Measurements from ENCODE around the gene HOXA3.
A peak's percentile ranks its signal among the peaks of the same experiment; 100 is the strongest.

HOXA3 gene

DNA sequence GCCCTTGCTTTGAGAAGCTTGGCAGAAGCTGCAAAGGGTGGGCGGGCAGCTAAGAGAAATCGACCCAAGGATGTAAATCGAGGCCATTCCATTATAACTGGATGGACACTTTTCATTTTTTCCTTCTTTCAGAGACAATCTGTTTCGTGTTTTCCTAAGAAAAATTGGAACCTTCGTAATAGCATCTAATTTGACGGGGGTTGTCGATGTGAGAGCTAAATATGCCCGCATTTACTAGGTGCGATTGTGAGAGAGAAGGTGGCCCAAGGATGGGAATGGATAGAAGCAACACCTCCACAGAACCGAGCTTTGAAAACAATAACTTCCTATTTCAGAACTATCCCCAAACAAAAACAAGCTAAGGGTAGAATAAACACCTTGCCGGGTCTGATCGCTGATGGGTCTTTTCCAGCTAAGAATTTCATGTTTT lies 21.0 kb downstream of the HOXA3 start:
- peaks cover 100% of the 10 kb centered on the region for H3K27me3 ChIP-seq (ENCODE audit: insufficient read depth, low read length)
- H3K9me3 ChIP-seq (ENCODE audit: insufficient read depth, low read depth, low read length): no peaks in the 10 kb centered on the region
- no peak overlapping the region for H3K9ac ChIP-seq (ENCODE audit: low read depth, low read length)
- H3K4me1 ChIP-seq (ENCODE audit: insufficient read depth, low read length): no peaks in the 10 kb centered on the region
- H3K4me3 ChIP-seq (ENCODE audit: low read length): peak overlapping the region; percentile 51
- H3K36me3 ChIP-seq (ENCODE audit: insufficient read depth, low read length): no peaks in the 10 kb centered on the region
- WGBS: 7% methylated on average over 12 of the region's 12 CpGs
- H3K27ac ChIP-seq (ENCODE audit: low read depth, low read length): no peak overlapping the region

DNA sequence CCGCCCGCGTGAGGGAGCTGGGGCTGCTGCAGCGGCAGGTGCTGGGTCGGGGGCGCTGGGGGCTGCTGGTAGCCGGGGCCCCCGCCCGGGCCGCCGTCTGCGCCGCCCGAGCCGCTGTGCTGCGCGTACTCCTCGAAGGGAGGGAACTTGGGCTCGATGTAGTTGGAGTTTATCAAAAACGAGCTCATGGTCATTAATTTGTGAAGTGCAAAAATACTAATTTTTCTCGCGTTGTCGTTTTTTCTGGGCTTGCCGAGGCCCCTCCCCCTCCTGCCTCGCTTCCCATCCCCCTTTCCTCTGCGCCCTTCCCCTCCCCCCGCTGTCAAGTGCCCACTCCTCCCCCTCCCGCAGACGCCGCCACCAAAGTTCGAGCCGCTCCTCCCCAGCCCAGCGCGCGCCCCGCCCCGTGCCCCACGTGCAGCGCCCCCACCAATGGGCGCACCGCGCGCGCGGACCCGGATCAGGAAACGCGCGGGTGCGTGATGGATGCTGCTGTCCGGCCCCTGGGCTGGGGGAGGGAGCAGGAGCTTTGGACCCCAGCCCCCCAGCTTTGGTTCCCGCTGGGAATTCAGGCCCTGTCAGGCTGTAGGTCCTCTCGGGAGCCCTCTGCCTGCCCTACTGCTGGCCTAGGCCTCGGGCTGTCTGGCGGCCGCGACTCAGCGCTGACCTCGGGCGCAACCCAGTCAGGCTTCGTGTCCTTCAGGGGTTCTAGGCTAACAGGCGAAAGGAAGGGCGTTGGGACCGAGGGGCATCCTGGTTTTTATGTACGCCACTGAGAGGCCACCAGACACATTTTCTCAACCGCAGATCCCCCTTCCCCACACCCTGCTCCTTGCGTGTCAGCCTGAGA lies 21.6 kb downstream of the HOXA3 start, which contains the start of gene HOXA4:
TSS of gene HOXA4 (minus strand) at position 218 of the 850 bp plus-strand sequence. CDS start at position 194, 24 bp downstream.
- Histone ChIP-seq H3K9me3 (ENCODE audit: insufficient read depth, low read depth, low read length) (no peaks in the 10 kb centered on the region), H3K27ac (ENCODE audit: low read depth, low read length) (no peak within 1 kb of the TSS), H3K36me3 (ENCODE audit: insufficient read depth, low read length) (no peaks in the 10 kb centered on the region), H3K4me1 (ENCODE audit: insufficient read depth, low read length) (no peaks in the 10 kb centered on the region), H3K27me3 (ENCODE audit: insufficient read depth, low read length) (peaks cover 100% of the 10 kb centered on the region), H3K4me3 (ENCODE audit: low read length) (peak within 1 kb of the TSS; percentile 51), H3K9ac (ENCODE audit: low read depth, low read length) (no peak within 1 kb of the TSS)
- WGBS: under 1% methylated on average over 67 of the region's 67 CpGs

DNA sequence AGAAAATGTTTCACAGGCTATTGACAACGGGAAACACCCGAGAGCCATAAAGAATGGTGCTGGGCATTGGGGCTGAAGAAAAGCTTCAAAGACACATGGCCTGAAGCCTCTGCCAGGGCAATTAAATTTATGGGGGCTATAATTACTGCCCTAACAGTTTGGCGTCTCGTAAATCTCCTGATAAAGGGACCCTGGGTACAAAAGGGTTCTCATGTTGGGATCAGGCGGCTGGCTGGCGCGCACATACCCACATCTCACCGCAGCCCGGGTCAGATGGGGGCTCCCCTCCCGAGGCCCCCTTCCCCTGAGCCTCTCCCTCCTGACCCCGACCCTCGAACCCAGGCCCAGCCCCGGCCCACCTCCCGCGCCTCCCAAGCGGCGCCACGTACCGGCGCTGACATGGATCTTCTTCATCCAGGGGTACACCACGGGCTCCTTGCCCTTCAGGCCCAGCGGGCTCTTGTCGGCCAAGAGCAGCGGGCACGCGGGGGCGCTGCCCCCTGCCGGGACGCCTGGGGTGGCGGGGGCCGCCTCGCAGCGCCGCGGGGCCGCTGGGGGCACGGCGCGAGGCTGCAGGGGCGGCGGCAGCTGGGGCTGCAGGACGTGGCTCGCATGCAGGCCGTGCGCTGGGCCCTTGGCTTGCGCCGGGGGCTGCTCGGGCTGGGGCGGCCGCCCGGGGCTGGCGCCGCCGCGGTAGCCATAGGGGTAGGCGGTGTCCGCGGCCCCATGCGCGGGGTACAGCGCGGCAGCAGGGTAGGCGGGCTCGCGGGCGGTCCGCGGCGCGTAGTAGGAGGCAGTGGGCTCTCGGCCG lies 22.4 kb downstream of the HOXA3 start:
- Histone ChIP-seq H3K36me3 (ENCODE audit: insufficient read depth, low read length) (no peaks in the 10 kb centered on the region), H3K9me3 (ENCODE audit: insufficient read depth, low read depth, low read length) (no peaks in the 10 kb centered on the region), H3K27ac (ENCODE audit: low read depth, low read length) (no peak overlapping the region), H3K4me3 (ENCODE audit: low read length) (0 out of 2 replicates have a peak overlapping the region, but pooled peaks have one; percentile 15), H3K27me3 (ENCODE audit: insufficient read depth, low read length) (peaks cover 100% of the 10 kb centered on the region), H3K9ac (ENCODE audit: low read depth, low read length) (no peak overlapping the region), H3K4me1 (ENCODE audit: insufficient read depth, low read length) (no peaks in the 10 kb centered on the region)
- WGBS: 2% methylated on average over 72 of the region's 72 CpGs

DNA sequence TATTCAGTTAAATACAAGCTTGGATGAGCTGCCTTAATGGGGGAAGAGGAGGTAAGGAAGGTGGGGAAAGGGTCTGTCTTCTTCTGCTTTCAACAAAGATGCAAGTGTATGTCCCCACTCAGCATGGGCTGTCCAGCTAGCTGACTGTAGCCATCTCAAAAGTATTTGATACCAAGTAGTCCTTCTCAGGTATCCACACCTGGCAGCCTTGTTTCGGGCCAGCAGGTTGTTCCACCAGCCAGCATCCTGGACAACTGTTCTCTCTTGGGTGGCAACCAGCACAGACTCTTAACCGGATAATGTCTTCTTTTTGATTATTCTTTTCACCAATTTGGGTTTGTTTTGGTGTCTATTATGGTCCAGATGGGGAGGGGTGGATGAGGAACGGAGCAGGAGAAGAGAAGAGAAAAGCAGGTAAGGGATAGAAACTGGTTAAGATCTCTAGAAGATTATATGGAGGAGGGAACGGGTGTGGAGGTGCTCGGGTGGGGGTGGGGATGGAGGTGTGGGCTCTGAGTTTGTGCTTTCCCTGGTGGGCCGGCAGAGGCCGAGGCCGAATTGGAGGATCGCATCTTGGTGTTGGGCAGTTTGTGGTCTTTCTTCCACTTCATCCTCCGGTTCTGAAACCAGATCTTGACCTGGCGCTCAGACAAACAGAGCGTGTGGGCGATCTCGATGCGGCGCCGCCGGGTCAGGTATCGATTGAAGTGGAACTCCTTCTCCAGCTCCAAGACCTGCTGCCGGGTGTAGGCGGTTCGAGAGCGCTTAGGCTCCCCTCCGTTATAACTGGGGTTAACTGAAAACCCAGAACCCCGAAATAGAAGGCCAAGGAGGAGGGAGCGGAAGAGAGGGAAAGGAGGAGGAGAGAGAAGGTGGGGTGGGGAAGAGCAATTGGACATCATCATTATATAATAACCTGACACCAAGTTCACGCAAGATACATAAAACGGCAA lies 23.3 kb downstream of the HOXA3 start:
- WGBS: 12% methylated on average over 27 of the region's 28 CpGs

DNA sequence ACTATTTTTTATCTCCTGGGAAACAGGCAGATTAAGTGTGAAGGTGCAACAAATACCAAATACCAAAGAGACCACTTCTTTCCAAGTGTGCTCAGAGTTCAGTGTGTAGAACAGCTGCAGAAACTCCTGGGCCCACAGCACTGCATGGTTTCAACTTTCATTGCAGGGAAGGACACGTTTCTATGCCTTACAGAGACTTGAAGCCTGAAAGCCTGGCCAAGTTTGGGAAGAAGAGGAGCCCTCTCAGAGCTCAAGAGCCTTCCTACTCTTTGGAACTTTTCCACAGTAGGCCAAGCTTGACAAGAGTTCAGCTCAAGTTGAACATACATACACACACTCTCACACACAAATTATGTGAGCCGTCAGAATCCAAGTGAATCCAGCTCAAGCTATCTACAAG lies 24.3 kb downstream of the HOXA3 start:
- WGBS: 19% methylated on average over 2 of the region's 2 CpGs
- H3K4me1 ChIP-seq (ENCODE audit: insufficient read depth, low read length): no peaks in the 10 kb centered on the region
- H3K27me3 ChIP-seq (ENCODE audit: insufficient read depth, low read length): peaks cover 100% of the 10 kb centered on the region
- H3K9me3 ChIP-seq (ENCODE audit: insufficient read depth, low read depth, low read length): no peaks in the 10 kb centered on the region
- no peak overlapping the region for H3K9ac ChIP-seq (ENCODE audit: low read depth, low read length)
- no peak overlapping the region for H3K4me3 ChIP-seq (ENCODE audit: low read length)
- no peaks in the 10 kb centered on the region for H3K36me3 ChIP-seq (ENCODE audit: insufficient read depth, low read length)
- no peak overlapping the region for H3K27ac ChIP-seq (ENCODE audit: low read depth, low read length)

More for the DNA sequence above, 23.3 kb downstream of the HOXA3 start:
- Histone ChIP-seq H3K27ac (ENCODE audit: low read depth, low read length) (no peak overlapping the region), H3K36me3 (ENCODE audit: insufficient read depth, low read length) (no peaks in the 10 kb centered on the region), H3K4me3 (ENCODE audit: low read length) (no peak overlapping the region), H3K9me3 (ENCODE audit: insufficient read depth, low read depth, low read length) (no peaks in the 10 kb centered on the region), H3K9ac (ENCODE audit: low read depth, low read length) (no peak overlapping the region), H3K4me1 (ENCODE audit: insufficient read depth, low read length) (no peaks in the 10 kb centered on the region), H3K27me3 (ENCODE audit: insufficient read depth, low read length) (peaks cover 100% of the 10 kb centered on the region)

DNA sequence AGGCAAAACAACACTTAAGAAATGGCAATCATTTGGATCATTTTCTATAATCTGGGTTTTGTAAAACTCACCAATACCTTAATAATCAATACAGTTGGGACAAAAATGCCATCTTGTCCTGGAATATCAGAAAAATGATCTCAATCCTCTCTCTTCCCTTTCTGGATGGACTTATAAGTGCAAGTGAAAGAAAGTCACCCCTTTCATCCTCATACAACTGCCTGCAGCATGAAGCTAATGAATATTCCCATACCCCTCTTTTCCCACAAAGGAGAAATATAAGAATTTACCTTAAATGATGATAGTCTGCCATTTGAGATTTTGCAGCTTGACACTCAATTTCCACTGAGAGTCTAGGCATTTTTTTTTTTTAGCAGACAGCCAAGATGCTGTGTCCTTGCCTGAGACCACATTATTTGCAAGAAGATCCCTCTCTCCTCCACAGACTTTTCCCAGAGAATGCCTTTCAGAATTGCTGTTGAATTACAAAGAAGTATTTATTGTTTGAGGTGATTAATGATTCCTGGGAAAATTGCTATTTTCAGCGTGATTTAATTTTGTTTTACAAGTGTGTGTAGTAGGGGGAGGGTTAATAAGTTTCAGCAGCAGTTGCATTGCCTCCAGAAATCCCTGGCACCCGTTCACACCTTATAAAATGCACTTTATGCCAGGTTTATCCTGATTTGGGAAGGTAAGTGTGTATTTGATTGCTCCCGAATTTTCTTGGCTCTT lies 25.6 kb downstream of the HOXA3 start:
- no peak overlapping the region for H3K4me3 ChIP-seq (ENCODE audit: low read length)
- no peaks in the 10 kb centered on the region for H3K9me3 ChIP-seq (ENCODE audit: insufficient read depth, low read depth, low read length)
- H3K27me3 ChIP-seq (ENCODE audit: insufficient read depth, low read length): peaks cover 100% of the 10 kb centered on the region
- H3K27ac ChIP-seq (ENCODE audit: low read depth, low read length): no peak overlapping the region
- no peaks in the 10 kb centered on the region for H3K4me1 ChIP-seq (ENCODE audit: insufficient read depth, low read length)
- H3K36me3 ChIP-seq (ENCODE audit: insufficient read depth, low read length): no peaks in the 10 kb centered on the region
- no peak overlapping the region for H3K9ac ChIP-seq (ENCODE audit: low read depth, low read length)
- 11% methylated on average over 2 of the region's 3 CpGs for WGBS

DNA sequence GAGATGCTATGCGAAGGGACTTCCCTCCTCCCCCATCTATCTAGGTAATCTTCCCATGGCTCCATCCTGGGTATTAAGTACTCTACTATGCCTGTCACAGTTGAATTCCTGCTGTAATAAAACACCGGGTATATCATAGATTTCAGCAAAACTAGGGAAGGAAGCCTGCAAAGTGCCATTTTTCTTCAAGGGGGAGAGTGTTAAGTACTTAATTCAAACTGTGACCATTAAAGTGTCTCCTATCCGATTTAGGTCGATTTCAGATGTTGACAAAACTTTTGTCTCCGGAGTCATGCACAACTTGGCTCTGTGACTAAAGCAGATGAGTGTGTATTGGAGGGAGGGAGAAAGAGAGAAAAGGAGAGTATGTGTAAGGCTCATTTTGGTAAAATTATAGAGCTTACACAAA lies 26.4 kb downstream of the HOXA3 start:
- H3K27me3 ChIP-seq (ENCODE audit: insufficient read depth, low read length): peaks cover 100% of the 10 kb centered on the region

DNA sequence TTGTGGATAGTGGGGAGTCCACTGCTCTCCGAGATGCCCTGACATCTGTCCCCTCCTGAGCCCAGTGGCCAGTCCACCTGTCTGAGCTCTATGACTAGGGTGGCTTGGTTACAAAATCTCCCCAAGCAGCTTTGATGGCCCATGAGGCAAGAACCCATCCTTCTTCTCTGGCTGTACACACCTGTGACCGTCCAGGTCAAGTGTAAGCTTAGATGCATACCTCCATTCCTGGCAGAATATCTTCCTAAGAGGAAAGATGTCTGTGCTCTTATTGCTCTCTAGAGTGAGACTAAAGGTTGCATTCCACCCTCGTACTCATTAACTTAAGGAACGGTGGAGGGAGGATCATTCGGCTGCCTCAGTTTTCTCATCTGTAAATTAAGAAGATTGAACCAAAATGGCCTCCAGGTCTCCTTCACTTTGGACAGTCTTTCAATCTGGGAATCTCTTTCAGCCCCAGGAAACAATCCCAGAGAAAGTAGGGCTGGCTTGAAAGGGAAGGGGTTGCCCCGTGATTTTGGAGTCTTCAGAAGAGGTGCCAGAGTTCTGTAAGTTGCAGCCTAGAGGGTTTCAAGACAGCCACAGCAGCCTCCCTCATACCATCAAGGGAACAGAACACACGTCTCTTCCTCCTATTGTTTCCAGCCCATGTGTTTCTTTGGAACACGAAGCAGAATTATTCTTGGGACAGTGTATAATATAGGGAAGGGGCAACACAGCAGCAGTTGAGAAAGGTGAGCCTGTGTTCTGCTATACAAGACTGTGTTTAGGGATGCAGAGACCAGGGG lies 27.3 kb downstream of the HOXA3 start:
- no peak overlapping the region for H3K27ac ChIP-seq (ENCODE audit: low read depth, low read length)
- 24% methylated on average over 8 of the region's 8 CpGs for WGBS
- H3K4me3 ChIP-seq (ENCODE audit: low read length): no peak overlapping the region
- no peaks in the 10 kb centered on the region for H3K9me3 ChIP-seq (ENCODE audit: insufficient read depth, low read depth, low read length)
- peaks cover 100% of the 10 kb centered on the region for H3K27me3 ChIP-seq (ENCODE audit: insufficient read depth, low read length)
- H3K9ac ChIP-seq (ENCODE audit: low read depth, low read length): no peak overlapping the region
- no peaks in the 10 kb centered on the region for H3K36me3 ChIP-seq (ENCODE audit: insufficient read depth, low read length)
- H3K4me1 ChIP-seq (ENCODE audit: insufficient read depth, low read length): no peaks in the 10 kb centered on the region

More for the DNA sequence above, 26.4 kb downstream of the HOXA3 start:
- Histone ChIP-seq H3K27ac (ENCODE audit: low read depth, low read length) (no peak overlapping the region), H3K9ac (ENCODE audit: low read depth, low read length) (no peak overlapping the region), H3K4me3 (ENCODE audit: low read length) (no peak overlapping the region), H3K36me3 (ENCODE audit: insufficient read depth, low read length) (no peaks in the 10 kb centered on the region), H3K9me3 (ENCODE audit: insufficient read depth, low read depth, low read length) (no peaks in the 10 kb centered on the region), H3K4me1 (ENCODE audit: insufficient read depth, low read length) (no peaks in the 10 kb centered on the region)
- WGBS: 7% methylated on average over 5 of the region's 5 CpGs

DNA sequence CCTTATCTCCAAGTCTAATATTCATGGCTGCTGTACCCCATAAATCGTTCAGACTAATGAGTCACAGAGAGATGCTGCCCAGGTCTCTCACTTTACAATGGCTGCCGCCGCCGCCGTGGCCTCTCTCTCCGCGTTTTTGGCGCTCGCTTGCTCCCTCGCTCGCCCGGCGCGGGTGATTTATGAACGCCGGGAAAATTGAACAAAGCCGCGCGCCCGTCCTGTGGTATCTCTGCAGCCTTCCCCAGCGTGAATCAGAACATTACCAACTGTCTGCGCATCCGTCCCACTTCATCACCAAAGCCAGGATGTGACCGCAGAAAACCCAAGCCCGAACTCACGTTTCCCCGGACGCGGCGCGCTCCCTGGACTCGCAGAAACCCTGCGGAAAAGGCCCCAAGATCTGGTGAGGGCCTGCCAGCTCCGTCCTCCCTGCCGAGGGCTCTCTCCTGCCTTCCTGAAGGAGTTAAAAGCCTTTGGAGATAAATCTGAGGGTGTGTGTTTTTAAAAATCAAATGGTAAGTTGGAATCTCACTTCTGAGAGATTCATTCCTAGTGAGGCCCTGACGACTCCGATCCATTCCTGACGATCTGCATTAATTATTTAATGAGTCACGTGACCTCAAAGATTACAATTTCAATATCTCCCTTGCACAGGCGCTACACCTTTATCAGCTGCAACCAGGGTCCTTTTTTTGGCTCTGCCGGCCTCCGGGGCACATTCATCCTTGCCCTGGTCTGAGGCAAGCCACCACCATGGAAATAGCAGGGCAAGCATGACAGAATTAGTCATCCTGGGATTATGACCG lies 28.1 kb downstream of the HOXA3 start:
- Histone ChIP-seq H3K27me3 (ENCODE audit: insufficient read depth, low read length) (peaks cover 100% of the 10 kb centered on the region), H3K36me3 (ENCODE audit: insufficient read depth, low read length) (no peaks in the 10 kb centered on the region), H3K4me1 (ENCODE audit: insufficient read depth, low read length) (no peaks in the 10 kb centered on the region), H3K9ac (ENCODE audit: low read depth, low read length) (no peak overlapping the region), H3K4me3 (ENCODE audit: low read length) (no peak overlapping the region), H3K9me3 (ENCODE audit: insufficient read depth, low read depth, low read length) (no peaks in the 10 kb centered on the region), H3K27ac (ENCODE audit: low read depth, low read length) (no peak overlapping the region)
- WGBS: 3% methylated on average over 43 of the region's 43 CpGs
